Trophoblast cell (in vitro differentiated cells and primary cell): Measurements from ENCODE around the gene MCM8.

Experiments
- DNase-seq, 2 donors: peaks; one replicate each; pipeline ENCODE4 v3.0.0-alpha.2; 2016
- H2AFZ ChIP-seq: 2 replicates; pipeline ENCODE4 v1.6.1; 2013; ENCODE audit warnings: low read length, moderate library complexity, mild to moderate bottlenecking; ENCODE audit not compliant: insufficient read depth, poor library complexity
- H2AK5ac ChIP-seq: 2 replicates; pipeline ENCODE4 v1.6.1; 2013; ENCODE audit warnings: mild to moderate bottlenecking, low read length
- H2BK120ac ChIP-seq: 2 replicates; pipeline ENCODE4 v1.6.1; 2013; ENCODE audit warnings: low read length, mild to moderate bottlenecking, moderate library complexity; ENCODE audit not compliant: insufficient read depth, poor library complexity
- H2BK12ac ChIP-seq: 2 replicates; pipeline ENCODE4 v1.6.1; 2013; ENCODE audit warnings: mild to moderate bottlenecking, low read length, moderate library complexity
- H2BK5ac ChIP-seq: 2 replicates; pipeline ENCODE4 v1.6.1; 2013; ENCODE audit warnings: low read length, low read depth, moderate library complexity, mild to moderate bottlenecking; ENCODE audit not compliant: poor library complexity
- H3K14ac ChIP-seq: 2 replicates; pipeline ENCODE4 v1.6.1; 2013; ENCODE audit warnings: mild to moderate bottlenecking, low read length
- H3K18ac ChIP-seq: 2 replicates; pipeline ENCODE4 v1.6.1; 2013; ENCODE audit warnings: mild to moderate bottlenecking, low read length
- H3K23ac ChIP-seq: 2 replicates; pipeline ENCODE4 v1.6.1; 2013; ENCODE audit warnings: low read length
- H3K27ac ChIP-seq: 2 replicates; pipeline ENCODE4 v1.5.1; 2013; ENCODE audit warnings: low read depth, mild to moderate bottlenecking, inconsistent platforms, low read length, moderate library complexity
- H3K27me3 ChIP-seq: 2 replicates; pipeline ENCODE4 v1.6.1; 2013; ENCODE audit warnings: inconsistent platforms, mild to moderate bottlenecking, low read length, moderate library complexity; ENCODE audit not compliant: insufficient read depth
- H3K36me3 ChIP-seq, 2 experiments: 1 replicate in 1 of 2; 2 replicates in 1 of 2; pipeline ENCODE4 v1.6.1; 2013; ENCODE audit warnings: low read length in 2 of 2, mild to moderate bottlenecking in 2 of 2, moderate library complexity in 1 of 2; ENCODE audit not compliant: insufficient read depth in 2 of 2, control insufficient read depth in 1 of 2
- H3K4ac ChIP-seq: 2 replicates; pipeline ENCODE4 v1.6.1; 2013; ENCODE audit warnings: low read depth, mild to moderate bottlenecking, low read length, moderate library complexity
- H3K4me1 ChIP-seq, 2 experiments: 1 replicate in 1 of 2; 2 replicates in 1 of 2; pipeline ENCODE4 v1.6.1; 2013; ENCODE audit warnings: low read length in 2 of 2, mild to moderate bottlenecking in 2 of 2, moderate library complexity in 1 of 2; ENCODE audit not compliant: insufficient read depth in 2 of 2, control insufficient read depth in 1 of 2
- H3K4me2 ChIP-seq: 2 replicates; pipeline ENCODE4 v1.6.1; 2013; ENCODE audit warnings: inconsistent platforms, mild to moderate bottlenecking, low read length, moderate library complexity
- H3K4me3 ChIP-seq: 2 replicates; pipeline ENCODE4 v1.5.1; 2013; ENCODE audit warnings: mild to moderate bottlenecking, low read depth, low read length, inconsistent platforms
- H3K79me1 ChIP-seq: one replicate; pipeline ENCODE4 v1.6.1; 2013; ENCODE audit warnings: low read length
- H3K79me2 ChIP-seq: 2 replicates; pipeline ENCODE4 v1.6.1; 2013; ENCODE audit warnings: low read length, mild to moderate bottlenecking; ENCODE audit not compliant: control insufficient read depth, insufficient read depth, poor library complexity
- H3K9ac ChIP-seq: 2 replicates; pipeline ENCODE4 v1.6.1; 2013; ENCODE audit warnings: mild to moderate bottlenecking, low read length
- H3K9me3 ChIP-seq: 2 replicates; pipeline ENCODE4 v1.6.1; 2013; ENCODE audit warnings: low read depth, mild to moderate bottlenecking, control low read depth, inconsistent platforms, low read length; ENCODE audit not compliant: insufficient read depth
- H4K12ac ChIP-seq: 2 replicates; pipeline ENCODE4 v1.6.1; 2013; ENCODE audit warnings: low read depth, mild to moderate bottlenecking, low read length, moderate library complexity
- H4K8ac ChIP-seq: 2 replicates; pipeline ENCODE4 v1.6.1; 2013; ENCODE audit warnings: low read depth, mild to moderate bottlenecking, low read length, moderate library complexity
- H4K91ac ChIP-seq: one replicate; pipeline ENCODE4 v1.6.1; 2013; ENCODE audit warnings: low read depth, mild to moderate bottlenecking, low read length, moderate library complexity
- WGBS: extraction: QIAGEN DNeasy Blood & Tissue Kit; methylation state at CpG from one replicate; pipeline ENCODE4 v1.1.7; 2013; ENCODE audit warnings: missing lambda C conversion rate; ENCODE audit not compliant: insufficient read length, insufficient coverage; ENCODE audit errors: extremely low coverage; 5-methylcytosine and 5-hydroxymethylcytosine counted together

Gene MCM8

DNA sequence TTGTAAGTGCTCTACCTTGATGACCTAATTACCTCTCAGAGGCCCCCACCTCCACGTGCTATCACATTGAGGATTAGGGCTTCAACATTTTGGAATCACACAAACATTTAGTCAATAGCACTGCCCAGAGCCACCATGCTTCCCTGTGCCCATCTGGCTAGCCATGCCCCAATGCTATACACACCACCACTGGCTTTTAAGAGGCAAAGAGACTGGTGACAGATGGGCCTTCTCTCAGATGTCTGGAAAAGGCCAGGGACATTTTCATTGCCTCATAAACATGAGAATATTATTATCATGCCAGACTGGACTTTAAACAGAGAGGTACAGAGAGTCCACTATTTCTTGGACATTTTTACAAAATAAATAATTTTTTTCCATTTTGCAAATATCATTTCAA lies 29.9 kb upstream of the MCM8 start:
- H3K9ac ChIP-seq: no peak overlapping the region
- peaks cover 2% of the 10 kb centered on the region for H3K79me1 ChIP-seq
- no CpG with 5 or more reads among the region's 1 CpG for WGBS
- no peak overlapping the region for H3K23ac ChIP-seq
- no peak overlapping the region for H4K12ac ChIP-seq
- no peak overlapping the region for H2BK5ac ChIP-seq
- no peak overlapping the region for H3K18ac ChIP-seq
- no peak overlapping the region for H4K8ac ChIP-seq
- H3K27me3 ChIP-seq: no peaks in the 10 kb centered on the region
- no peak overlapping the region for H2AFZ ChIP-seq
- no peaks in the 10 kb centered on the region for H3K9me3 ChIP-seq
- no peaks in the 10 kb centered on the region for H3K36me3 ChIP-seq
- no peak for DNase-seq
- H4K91ac ChIP-seq: peak overlapping the region; percentile 2
- no peaks in the 10 kb centered on the region for H3K79me2 ChIP-seq
- H3K14ac ChIP-seq: no peak overlapping the region
- peaks cover 8 to 10% of the 10 kb centered on the region in 2 experiments for H3K4me1 ChIP-seq
- no peak overlapping the region for H3K4me2 ChIP-seq
- H3K27ac ChIP-seq: no peak overlapping the region
- no peak overlapping the region for H3K4ac ChIP-seq
- H2BK120ac ChIP-seq: no peak overlapping the region
- no peak overlapping the region for H2BK12ac ChIP-seq
- no peak overlapping the region for H3K4me3 ChIP-seq
- no peak overlapping the region for H2AK5ac ChIP-seq

DNA sequence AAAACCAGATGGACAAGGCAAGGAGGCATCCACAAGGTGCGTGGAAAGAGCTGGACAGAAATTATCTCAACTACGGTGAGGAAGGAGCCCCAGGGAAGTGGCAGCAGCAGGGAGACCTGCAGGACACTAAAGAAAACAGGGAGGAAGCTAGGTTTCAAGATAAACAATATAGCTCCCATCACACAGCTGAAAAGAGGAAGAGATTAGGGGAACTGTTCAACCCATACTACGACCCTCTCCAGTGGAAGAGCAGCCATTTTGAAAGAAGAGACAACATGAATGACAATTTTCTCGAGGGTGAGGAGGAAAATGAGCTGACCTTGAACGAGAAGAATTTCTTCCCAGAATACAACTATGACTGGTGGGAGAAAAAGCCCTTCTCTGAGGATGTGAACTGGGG lies 27.0 kb upstream of the MCM8 start:
- Histone ChIP-seq H3K14ac (no peak overlapping the region), H3K27ac (no peak overlapping the region), H3K23ac (no peak overlapping the region), H2BK12ac (no peak overlapping the region), H4K8ac (no peak overlapping the region), H3K36me3 (no peaks in the 10 kb centered on the region), H3K79me1 (peaks cover 2% of the 10 kb centered on the region), H2AK5ac (no peak overlapping the region), H3K4me1 (peaks cover 8 to 10% of the 10 kb centered on the region in 2 experiments), H3K79me2 (no peaks in the 10 kb centered on the region), H4K12ac (no peak overlapping the region), H3K27me3 (no peaks in the 10 kb centered on the region), H4K91ac (no peak overlapping the region), H3K4ac (no peak overlapping the region), H2AFZ (no peak overlapping the region), H3K9me3 (no peaks in the 10 kb centered on the region), H2BK120ac (no peak overlapping the region), H3K9ac (no peak overlapping the region), H3K18ac (no peak overlapping the region), H3K4me3 (no peak overlapping the region), H3K4me2 (no peak overlapping the region), H2BK5ac (no peak overlapping the region)
- no CpG with 5 or more reads among the region's 5 CpGs for WGBS
- no peak for DNase-seq

DNA sequence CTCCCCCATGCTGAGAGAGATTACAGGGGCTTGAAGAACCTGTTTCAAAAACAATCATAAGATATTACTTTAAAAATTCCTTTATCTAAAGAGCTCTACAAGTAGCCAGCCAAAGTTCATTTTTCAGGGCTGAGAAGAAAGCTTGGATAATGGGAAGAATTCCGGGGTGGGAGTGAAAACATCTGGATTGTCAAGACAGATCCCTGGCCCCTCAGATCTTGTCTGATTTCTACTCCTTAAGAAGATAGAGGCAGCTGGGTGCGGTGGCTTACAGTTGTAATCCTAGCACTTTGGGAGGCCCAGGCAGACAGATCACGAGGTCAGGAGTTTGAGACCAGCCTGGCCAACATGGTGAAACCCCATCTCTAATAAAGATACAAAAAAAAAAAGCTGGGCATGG lies 24.9 kb upstream of the MCM8 start:
- Histone ChIP-seq H4K91ac (no peak overlapping the region), H3K9me3 (no peaks in the 10 kb centered on the region), H4K12ac (no peak overlapping the region), H3K27ac (no peak overlapping the region), H2BK120ac (no peak overlapping the region), H3K4me1 (no peaks in the 10 kb centered on the region), H3K79me2 (no peaks in the 10 kb centered on the region), H2BK12ac (no peak overlapping the region), H2AK5ac (no peak overlapping the region), H3K9ac (no peak overlapping the region), H3K23ac (no peak overlapping the region), H3K4me2 (no peak overlapping the region), H3K36me3 (no peaks in the 10 kb centered on the region), H3K18ac (no peak overlapping the region), H3K4me3 (no peak overlapping the region), H4K8ac (no peak overlapping the region), H2BK5ac (no peak overlapping the region), H2AFZ (no peak overlapping the region), H3K14ac (no peak overlapping the region), H3K79me1 (no peaks in the 10 kb centered on the region), H3K27me3 (no peaks in the 10 kb centered on the region), H3K4ac (no peak overlapping the region)
- no CpG with 5 or more reads among the region's 3 CpGs for WGBS
- no peak for DNase-seq

DNA sequence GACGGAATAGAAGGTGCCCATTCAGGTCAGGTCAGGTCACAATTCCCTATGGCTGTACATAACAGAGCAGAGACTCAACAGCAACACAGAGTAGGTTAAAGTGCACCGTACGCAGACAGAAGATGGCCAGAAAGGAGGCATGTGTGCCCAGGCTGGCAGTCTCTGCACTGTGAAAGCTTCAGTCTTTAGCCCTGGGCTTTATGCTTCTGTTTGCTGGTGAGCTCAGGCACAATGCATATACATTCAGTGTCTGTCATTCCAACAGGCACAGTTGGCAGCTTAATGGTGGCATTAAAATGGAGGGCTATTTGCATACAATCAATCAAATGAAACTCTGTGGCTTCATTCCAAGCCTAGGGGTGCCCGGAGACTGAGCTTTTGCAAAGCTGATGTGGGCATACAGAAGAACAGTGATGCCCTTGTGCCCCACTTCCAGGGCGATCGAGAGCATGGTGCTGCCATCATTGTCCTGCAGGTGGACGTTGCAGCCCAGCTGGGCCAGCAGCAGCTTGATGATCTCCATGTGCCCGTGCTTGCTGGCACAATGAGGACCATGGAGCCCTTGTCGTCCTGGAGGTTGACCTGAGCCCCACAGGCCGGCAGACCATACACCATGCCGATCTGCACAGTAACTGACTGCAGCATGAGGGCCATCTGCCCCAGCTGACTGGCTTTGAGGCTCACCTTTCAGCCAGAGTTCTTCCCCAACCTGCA lies 22.5 kb upstream of the MCM8 start:
- no peak overlapping the region for H3K4ac ChIP-seq
- H3K79me1 ChIP-seq: no peaks in the 10 kb centered on the region
- peak overlapping the region; percentile 47 for H3K4me3 ChIP-seq
- H3K9me3 ChIP-seq: peaks cover 2% of the 10 kb centered on the region
- H3K27ac ChIP-seq: no peak overlapping the region
- no peaks in the 10 kb centered on the region for H3K36me3 ChIP-seq
- H3K27me3 ChIP-seq: no peaks in the 10 kb centered on the region
- H2AK5ac ChIP-seq: no peak overlapping the region
- no peak overlapping the region for H4K91ac ChIP-seq
- no peak overlapping the region for H2BK5ac ChIP-seq
- WGBS: no CpG with 5 or more reads among the region's 11 CpGs
- H3K9ac ChIP-seq: no peak overlapping the region
- H4K12ac ChIP-seq: no peak overlapping the region
- H2AFZ ChIP-seq: no peak overlapping the region
- H3K79me2 ChIP-seq: no peaks in the 10 kb centered on the region
- H3K4me2 ChIP-seq: no peak overlapping the region
- peak overlapping the region; percentile 76 for H3K23ac ChIP-seq
- no peak overlapping the region for H3K18ac ChIP-seq
- H4K8ac ChIP-seq: no peak overlapping the region
- no peak overlapping the region for H2BK12ac ChIP-seq
- H3K14ac ChIP-seq: no peak overlapping the region
- no peak overlapping the region for H2BK120ac ChIP-seq
- DNase-seq: no peak
- H3K4me1 ChIP-seq: no peaks in the 10 kb centered on the region
